Activated naive CD8-positive, alpha-beta T cell treated with anti-CD3 and anti-CD28 coated beads, Interleukin-2, amount 50 U/mL, for 16 hours (primary cell): ENCODE measurements around the gene MYO18B.

ENCODE experiments used
- DNase-seq: peaks from one replicate; pipeline ENCODE4 v3.0.0-alpha.2; 2020; ENCODE audit warnings: low read depth, low spot score

The MYO18B gene

DNA sequence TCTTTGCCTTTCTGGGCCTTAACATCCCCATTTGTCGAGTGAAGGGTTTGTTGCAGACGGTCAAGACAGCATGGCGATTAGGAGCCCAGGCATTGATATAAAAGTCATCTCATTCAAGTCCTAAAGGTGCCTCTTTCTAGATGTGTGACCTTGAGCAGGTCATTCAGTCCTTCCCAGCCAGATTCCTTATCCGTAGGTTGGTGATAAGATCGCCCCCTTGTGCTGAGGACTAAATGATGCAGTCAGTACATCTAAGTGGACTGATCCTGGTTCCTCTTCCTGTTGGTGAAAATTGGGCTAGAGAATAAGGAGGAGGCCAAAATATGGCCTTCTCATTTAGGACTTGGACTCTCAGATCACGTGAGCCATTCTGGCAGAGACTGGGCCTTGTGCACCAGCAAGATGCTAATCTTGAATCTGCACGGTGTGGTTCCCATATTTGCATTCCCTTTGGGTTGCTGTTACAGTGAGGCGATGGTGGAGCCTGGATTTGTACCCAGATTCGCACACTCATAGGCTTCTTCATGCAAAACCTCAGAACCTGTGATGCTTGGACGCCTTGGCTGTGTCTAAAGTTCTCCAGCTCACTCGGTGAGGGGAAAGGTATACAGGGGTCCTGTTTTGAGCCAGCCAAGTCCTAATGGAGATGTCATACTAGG is 156.8 kb downstream of the MYO18B start:
- DNase-seq, result no peak

DNA sequence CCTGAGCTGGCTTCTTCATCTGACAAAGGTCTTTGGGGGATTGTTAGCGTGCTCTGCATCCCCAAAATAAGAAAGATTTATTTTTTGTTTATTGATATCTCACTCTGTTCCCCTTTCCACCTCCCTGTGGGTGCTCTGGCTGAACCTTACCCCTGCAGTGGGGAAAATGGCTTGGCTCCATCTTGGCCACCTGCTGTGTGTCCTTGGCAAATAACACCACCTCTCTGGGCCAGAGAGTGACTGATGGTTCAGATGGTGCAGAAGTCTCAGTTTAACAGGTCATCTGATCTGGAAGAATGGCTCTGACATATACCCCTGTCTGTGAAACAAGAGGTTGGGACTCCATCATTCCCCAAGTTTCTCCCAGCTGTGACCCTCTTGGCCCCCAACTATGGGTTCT is 157.6 kb downstream of the MYO18B start:
- no peak for DNase-seq

DNA sequence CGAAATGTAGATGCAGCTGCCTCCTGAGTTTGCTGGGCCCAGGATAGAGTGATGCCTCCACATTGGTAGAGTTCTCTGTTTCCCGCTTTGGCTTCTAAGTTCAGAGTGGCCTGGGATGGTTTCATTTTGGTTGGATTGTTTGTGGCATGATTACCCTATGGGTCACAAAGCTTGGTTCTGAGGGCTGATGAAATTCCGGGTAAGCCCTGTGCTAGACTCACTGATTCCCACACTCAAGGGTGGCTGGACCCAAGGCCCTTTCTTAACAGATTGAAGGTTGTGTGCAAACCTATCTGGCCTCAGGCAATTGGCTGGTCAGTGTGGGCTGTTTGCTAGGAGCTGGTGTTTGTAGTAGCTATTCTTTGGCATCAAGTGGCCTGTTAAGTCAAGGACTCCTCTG is 158.4 kb downstream of the MYO18B start:
- no peak for DNase-seq

DNA sequence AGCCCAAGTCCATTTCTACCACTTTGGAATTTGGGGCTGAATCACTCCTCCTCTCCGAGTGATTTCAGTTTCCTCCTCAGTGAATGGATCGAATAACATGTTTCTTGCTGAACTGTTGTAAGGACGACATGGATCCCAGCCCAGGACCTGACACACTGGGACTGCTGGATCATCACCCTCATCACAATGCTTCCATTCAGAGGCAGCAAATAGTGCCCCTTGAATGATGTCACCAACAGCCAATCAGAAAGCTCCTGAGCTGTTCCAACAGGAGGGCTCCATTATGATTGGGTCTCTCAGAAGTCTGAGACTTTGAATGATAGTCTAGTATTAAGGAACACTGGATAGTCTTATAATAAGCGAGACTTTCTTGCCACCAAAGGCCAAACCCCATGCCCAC is 158.9 kb downstream of the MYO18B start:
- DNase-seq, result no peak

DNA sequence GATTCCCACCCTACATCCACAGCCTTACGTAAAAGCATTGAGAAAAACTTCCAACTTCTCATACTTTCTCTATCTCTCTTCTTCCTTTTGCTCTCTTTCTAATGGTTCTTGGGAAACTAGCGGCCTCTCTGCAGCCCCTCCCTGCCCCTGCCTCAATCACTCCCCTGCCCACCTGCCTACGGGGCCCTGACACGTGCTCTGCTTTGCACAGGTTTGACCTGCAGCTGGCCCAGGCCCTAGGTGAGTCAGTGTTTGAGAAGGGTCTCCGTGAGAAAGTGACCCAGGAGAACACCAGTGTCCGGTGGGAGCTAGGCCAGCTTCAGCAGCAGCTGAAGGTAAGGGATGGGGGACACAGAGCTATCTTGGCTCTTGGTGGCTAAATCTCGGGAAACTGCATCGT is 160.4 kb downstream of the MYO18B start:
- DNase-seq, result no peak

DNA sequence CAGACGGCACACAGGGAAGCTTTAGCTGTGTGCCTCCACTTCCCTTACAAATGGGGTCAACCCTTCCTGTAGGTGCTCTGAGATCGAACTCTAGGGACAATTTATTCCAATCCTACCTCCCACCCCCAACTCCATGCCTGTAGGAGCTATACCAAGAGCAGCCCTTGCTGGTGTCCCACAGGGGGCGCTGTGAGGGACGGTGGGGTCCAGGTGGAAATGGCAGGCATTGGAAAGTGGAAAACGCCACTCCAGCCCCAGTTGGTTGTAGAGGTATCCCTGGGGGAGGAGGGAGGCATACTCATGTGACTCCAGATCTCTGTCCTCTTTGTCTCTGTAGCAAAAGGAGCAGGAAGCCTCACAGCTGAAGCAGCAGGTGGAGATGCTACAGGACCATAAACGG is 161.3 kb downstream of the MYO18B start:
- DNase-seq, result no peak

DNA sequence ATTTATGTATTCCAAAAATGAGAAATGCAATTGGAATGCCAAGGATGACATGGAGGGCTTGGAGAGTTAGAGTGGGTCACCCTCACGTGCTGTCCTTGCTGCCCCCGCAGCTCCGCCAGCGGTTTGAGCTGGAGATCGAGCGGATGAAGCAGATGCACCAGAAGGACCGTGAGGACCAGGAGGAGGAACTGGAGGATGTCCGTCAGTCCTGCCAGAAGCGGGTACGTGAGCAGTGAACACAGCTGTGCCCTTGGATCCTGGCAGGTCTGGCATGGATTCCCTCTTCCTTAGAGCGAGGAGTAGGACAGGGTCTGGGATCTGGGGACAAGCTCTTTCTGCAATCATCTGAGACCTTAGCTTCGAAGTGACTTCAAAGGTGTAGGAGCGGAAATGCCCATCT is 166.2 kb downstream of the MYO18B start:
- no peak for DNase-seq

DNA sequence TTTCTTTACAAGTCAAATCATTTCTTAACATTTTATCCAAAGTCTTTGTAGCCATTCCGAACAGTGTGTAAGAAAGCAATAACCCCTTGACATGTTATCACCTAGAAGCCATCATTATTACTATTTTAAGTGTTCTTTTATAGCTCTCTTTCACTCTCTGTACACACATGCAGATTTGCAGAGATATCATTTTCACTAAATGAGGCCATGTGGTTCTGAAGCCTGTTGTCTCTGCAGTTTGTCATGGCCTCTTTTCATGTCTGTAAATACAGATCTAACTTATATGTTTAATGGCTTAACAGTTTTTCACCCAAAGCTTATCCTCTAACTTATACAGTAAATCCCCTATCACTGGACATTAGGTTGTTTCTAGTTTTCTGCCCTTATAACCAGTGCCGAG is 166.8 kb downstream of the MYO18B start:
- no peak for DNase-seq

DNA sequence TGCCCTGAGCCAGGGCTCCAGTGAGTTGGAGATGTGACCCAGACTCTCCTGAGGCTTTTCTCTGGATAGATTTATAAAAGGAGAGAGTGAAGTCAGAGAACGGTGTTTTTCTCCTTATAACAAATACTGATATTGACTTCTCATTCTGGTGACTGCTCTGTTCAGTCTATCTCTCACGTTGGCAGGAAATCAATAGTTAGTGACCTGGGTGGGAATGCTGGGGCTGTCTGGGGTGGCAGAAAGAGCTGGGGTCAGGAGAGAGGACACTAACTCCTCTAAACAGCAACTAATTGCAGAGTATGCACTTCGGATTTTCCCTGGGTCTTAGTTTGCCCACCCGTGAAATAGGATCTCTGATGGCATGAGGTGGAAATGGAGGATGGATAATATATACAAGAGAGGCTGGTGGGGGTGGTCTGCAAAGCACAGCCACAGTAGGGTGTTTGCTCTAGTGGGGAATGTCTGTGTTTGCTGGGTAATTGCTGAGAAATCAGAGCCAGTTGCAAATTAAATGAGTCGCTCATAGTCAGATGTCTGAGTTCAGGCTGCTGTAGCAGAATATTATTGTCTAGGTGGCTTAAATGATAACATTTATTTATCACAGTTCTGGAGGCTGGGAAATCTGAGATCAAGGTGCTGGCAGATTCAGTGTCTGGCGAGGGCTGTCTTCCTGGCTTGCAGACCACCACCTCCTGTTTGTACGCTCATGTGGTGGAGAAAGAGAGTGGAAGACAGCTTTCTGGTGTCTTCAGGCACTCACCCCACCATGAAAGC is 167.8 kb downstream of the MYO18B start:
- DNase-seq, result no peak

DNA sequence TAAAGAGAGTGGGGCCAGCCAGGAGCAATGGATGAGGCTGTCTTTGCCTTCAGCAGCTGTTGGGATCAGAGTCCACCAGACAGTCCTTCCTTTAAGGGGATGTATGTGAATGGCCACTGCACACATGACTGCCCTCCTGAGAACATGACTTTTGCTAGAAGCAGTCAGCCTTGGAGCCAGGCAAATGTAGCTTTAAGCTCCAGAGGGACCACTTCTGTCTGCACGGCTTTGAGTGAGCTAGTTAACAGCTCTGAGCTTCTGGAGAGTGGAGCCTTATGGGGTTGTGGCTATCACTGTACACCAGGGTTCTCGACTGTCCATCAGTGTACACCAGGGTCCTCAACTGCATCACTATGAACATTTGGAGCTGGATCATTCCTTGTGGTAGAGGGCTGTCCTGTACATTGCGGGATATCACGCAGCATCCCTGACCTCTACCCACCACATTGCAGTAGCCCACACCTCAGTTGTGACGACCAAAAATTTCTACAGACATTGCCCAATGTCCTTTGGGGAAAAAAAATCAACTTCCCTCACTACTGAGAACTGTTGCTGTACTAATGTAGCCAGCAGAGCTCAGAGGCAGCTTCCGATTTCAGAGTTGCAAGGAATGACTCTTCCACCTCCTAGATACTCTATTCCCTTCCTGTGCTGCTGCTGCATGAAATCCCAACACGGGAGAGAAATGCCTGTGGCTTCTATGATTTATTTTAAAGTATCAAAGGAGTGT is 169.4 kb downstream of the MYO18B start:
- DNase-seq, result no peak

DNA sequence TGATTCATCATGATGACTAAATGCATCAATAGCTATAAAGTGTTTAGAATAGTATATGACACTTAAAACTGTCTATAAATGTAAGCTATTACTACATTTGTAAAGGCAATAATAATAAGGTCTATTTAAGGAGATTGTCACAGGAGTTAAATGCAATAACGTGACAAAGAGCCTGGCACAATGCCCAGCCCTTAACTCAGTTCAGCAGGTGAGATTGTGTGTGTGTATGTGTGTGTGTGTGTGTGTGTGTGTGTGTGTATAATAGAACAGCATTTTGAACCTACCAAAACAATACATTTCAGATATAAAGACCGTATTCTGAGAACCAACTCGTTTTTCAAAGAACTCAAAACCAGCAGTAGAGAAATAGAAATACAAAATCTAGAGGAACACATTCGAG is 177.5 kb downstream of the MYO18B start:
- DNase-seq, result no peak

DNA sequence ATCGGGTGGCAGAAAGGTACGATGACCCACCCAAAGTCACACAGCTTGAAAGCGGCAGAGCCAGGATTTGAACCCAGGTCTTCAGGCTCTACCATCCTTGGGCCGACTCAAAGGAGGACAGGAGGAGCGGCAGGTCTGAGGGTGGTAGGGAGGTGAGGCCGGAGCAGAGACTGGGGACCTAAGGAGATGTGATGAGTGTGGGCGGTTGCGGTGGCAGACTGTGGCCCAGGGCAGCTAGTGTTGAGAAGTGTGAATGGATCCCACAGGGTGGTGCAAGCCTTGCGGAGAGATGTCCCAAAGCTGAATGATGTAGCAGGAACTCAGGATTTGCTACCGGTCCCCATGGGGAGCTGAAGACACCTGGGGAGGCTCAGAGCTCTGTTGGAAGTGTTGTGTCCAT is 180.2 kb downstream of the MYO18B start:
- no peak for DNase-seq

DNA sequence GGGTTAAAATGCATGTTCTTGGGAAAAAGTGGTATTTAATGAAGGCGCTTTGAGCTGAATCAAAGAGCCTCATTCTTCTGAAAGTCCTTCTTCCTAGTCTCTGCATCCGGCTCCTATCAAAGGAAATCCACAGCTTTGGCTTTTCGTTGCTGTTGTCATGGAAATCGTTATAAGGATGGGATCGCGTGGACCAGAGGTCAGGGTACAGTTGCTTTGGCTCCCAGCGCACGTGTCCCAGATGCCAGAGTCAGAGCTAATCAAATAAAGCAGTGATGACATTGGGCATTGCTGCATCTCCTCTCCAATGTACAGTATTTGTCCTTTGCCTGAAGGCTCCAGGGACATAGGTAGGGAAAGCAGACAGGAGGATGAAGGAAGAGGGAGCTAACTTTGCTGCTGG is 181.9 kb downstream of the MYO18B start:
- DNase-seq, result no peak

DNA sequence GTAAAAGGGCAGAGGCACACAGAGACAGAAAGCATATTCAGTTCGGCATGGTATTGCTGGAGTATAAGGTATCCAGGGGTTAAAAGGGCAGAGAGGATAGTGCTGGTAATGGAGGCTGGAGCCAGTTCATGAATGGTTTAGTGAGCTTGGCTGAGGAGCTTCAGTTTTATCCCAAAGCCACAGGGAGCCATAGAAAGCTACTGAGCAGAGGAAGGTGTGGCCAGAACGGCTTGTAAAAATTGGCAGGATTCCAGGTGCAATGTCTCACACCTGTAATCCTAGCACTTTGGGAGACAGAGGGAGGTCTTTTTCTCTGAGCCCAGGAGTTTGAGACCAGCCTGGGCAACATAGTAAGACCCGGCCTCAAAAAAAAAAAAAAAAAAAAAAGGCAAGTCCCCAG is 186.1 kb downstream of the MYO18B start:
- no peak for DNase-seq

DNA sequence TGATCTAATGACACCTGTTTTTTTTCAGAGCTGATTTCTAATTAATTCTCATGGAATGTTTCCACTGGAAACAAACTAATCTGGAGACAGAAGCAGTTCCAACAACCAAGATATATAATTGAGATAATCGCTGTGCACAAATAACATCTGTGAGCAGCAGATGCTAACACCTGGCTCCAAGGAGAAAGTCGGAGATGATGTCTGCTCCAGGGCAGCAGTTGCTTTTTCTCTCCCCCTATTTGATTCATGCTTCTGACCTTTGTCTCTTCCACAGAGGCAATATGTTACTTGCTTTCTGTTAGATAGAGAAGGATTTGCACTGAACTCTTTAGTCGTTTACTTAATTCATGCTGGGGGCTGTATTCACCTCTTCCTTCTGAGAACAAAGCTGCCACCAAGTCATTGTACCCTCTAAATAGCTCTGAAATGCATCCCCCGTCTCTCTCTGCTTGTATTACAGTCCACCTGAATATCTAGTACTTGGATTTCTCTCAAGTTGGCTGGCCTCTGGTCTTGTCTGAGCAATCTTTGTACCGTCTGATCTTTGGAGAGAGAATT is 187.4 kb downstream of the MYO18B start:
- DNase-seq, result no peak

DNA sequence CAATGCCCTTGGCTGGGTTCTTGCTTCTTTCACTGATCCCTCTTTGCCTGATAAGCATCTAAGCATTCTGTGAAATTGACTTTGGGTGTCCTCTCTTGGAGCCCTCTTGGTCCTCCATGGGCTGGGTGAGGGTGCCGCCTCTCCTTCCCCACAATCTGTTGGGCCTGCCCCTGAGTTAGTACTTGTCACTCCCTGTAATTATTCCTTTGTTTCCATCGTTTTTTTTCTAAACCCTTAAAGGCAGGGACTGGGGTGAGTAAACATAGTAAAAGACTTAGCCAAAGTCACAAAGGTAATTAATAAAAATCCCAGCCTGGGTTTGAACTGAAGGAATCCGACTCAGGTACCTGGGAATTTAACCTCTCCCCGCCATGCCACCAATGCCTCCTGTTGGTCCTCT is 188.1 kb downstream of the MYO18B start:
- no peak for DNase-seq

DNA sequence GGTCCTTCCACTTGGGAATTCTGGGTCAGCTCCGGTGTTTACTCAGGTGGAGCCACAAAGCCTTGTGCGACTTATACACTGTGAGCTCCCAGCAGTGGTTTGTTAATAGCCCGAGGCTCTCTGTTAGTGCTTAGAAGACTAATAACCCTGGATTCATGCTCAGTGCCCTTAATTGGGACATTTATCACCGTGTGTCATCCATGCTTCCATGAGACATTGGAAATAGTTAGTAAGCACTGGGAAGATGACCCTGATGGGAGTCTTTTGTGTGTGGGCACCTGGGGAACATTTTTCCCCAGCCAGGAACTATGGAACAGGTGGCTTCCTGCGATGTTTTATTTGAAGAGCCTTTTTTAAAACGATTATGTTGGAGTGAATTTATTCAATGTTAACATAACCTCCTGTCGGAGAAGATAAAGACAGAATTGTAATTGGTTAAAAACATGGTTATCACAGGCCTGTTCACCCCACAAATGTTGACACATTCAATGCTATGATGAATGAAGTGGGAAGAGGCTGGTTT is 188.9 kb downstream of the MYO18B start:
- DNase-seq, result no peak

DNA sequence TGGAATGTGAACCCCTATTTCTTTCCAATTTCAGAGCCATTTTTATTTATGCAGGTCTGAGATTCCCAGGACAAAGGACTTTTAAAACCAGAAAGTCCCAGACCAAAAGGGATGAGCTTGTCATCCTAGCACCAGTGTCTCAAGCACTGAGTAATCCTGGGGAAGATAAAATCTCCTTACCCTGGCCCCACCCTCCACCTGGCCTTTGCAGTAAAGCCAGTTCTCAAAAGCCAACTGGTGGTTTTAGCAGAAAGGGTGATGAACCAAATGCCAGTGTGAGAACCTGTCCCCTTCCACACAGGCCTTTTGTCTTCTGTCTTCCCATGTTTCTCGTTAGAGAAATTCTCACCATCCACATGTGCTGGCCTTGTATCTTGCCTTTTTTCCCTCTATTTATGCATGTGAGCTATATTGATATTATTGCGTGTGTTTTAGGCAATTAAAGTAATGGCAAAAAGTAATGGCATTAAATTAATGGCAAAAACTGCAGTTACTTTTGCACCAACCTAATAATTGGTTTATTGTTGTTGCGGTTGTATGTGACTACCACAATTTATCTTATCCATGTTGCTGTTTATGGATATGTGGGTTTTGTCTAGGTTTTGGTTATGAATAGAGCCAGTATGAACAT is 191.3 kb downstream of the MYO18B start:
- DNase-seq, result no peak

DNA sequence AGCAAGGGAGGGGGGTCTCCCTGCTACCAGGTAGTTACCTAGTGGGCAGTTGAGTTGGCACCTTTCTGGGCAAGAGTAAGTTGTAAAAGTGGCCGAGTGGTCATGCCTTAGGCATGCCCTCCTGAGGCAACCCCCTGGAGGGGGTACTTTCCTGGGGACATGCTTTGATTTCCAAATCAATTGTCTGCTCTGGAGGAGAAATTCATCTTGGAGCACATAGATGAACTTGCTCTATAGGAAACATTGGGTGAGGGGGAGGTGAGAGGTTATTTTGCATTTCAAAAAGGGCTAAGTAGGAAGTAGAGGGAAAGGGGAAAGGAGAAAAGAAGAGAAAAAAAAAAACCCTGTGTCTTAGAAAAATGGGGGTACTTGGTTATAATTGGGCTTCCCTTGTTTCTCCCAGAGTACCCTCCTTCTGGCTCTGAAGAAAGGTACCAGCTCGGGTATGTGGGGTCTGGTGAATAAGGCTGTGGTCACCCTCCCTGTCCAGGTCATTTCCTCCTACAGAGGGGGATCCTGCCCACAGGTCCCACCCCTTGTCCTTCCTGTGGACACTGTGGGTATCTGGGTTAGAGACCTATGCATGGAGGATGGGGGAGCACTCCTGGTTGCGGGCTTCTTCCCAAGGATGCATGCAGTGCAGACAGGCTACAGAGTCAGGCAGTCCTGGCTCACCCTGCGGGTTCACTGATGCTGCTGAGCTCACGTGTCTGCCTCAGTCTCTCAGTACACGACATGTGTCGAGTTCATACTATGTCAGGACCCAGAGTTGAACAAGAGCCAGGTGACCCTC is 193.5 kb downstream of the MYO18B start:
- no peak for DNase-seq

DNA sequence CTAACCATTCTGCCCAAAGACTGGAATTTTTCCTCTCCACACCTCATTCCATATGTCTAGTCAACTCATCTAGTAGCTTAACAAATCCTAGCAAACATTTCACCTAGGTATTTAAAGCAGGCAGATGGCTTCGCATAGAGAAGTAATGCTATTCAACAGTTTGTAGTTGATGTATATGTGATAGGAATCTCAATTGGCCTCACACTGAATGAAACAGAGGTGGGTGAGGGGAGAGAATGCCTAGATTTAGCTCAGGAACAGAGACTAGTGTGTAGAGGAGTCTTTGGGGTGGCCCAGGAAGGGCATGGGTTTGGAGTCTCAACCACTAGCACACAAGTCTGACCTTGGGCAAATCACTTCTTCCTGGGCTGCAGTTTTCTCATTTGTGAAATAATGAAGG is 196.2 kb downstream of the MYO18B start:
- no peak for DNase-seq

DNA sequence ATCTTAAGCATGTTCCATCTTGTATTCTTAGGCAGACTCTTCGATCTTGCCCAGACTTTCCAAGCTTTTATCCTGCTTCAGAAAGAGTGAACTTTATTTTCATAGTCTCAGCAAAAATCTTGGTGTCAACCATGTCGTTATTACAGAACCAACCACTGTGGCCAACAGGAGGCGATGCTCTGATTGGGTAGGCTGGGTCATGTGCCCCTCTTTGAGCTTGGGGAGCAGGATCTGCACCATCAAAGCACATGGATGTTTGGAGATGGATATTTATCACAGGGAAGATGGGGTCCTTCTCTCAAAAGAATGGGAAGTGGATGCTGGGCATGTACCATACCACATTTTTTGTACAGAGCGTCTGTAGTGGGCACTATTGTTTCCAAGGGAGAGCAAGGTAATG is 197.4 kb downstream of the MYO18B start:
- no peak for DNase-seq
